ENCODE results near the gene NDST3.

NDST3 gene

DNA sequence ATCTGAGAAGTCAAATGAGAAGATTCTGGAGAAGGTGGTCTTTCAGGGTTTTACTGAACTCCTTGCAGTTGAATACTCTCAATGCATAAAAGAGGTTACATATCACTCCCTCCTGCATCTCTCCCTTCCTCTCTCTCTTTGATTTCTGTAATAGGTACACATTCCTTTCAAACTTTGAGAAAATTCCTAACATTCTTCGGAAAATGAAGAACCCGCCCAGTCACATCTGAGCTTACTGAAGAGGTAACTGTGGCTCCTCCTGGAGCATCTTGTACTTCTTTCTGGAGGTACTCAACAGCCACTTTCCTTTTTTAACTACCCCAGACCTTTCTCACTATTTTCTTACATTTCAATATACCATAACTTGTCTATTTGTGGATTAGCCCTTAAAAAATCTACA is 24.7 kb downstream of the NDST3 start:
- DNase-seq (ENCODE audit: low read depth in 2 of 2) = no peak
- TF ChIP-seq, protein P1, sequence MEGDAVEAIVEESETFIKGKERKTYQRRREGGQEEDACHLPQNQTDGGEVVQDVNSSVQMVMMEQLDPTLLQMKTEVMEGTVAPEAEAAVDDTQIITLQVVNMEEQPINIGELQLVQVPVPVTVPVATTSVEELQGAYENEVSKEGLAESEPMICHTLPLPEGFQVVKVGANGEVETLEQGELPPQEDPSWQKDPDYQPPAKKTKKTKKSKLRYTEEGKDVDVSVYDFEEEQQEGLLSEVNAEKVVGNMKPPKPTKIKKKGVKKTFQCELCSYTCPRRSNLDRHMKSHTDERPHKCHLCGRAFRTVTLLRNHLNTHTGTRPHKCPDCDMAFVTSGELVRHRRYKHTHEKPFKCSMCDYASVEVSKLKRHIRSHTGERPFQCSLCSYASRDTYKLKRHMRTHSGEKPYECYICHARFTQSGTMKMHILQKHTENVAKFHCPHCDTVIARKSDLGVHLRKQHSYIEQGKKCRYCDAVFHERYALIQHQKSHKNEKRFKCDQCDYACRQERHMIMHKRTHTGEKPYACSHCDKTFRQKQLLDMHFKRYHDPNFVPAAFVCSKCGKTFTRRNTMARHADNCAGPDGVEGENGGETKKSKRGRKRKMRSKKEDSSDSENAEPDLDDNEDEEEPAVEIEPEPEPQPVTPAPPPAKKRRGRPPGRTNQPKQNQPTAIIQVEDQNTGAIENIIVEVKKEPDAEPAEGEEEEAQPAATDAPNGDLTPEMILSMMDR (IDR thresholded peaks at IDR 0.05; ENCODE audit: low read depth, low read length) = no peak

DNA sequence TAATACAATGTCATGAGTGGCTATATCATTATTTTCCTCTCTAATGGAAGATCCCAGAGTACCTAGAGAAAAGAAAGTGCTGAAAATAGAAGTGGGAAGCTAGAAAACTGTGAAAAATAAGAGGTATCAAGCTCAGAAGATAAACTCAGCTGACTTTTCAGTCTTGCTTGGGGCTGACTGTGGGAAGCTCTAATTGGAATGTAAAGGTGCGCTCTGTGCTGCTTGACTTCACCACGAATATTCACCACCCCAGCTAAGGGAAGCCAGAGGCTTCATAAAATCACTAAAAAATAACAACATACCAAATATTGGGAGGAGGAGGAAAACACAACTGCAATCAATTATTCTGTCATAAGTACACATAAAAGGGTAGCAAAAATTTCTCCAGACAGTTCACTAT is 25.1 kb downstream of the NDST3 start:
- H3K4me3 ChIP-seq (replicated peaks in 1 of 2; ENCODE audit: low read depth in 2 of 2, low read length in 2 of 2) = no peak overlapping the region
- TF ChIP-seq, protein P1 (IDR thresholded peaks at IDR 0.05; ENCODE audit: low read depth, low read length) = no peak
- no peak for DNase-seq (ENCODE audit: low read depth in 2 of 2)

More for the DNA sequence above, 24.7 kb downstream of the NDST3 start:
- H3K4me3 ChIP-seq (replicated peaks in 1 of 2; ENCODE audit: low read depth in 2 of 2, low read length in 2 of 2) = no peak overlapping the region

DNA sequence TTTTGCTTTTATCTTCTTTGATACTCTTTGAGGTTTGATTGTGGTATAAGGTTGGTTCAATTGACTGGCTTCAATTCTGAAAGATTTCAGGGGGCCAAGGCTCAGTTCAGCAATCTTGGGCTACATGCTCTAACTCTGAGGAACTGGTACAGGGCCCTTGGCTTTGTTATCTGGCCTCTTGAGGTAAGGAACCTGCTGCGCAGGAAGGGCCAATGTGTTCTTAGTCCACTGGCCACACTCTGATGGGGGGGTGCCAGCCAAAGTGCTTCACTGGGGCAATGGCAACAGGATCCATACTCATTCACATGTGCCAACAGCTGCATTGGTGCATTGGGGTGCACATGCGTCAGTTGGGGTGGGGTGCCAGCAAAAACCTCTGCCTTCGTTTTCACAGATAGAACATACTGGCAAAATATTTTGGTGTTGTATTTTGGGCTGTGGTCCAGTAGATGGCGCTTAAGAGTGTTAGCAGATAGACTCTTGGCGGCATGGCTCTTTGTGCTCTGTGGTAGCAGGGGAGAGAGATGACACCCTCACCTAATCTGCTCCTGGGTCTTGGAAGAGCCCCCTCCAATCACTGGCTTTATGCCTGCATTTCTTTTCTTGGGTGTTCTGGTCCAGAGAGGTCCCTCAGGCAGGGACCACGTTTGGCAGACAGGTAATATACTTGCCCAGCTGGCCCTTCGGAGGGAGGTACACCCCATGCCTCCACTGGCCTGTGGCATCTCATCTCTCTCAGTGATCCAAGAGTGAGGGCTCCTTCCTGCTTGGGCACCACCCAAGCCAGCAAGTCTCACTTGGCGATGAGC is 42.9 kb downstream of the NDST3 start:
- H3K4me3 ChIP-seq (replicated peaks in 1 of 2; ENCODE audit: low read depth in 2 of 2, low read length in 2 of 2) = no peak overlapping the region
- peak; percentile 9 to 44 for DNase-seq (ENCODE audit: low read depth in 2 of 2)
- TF ChIP-seq, protein P1 (IDR thresholded peaks at IDR 0.05; ENCODE audit: low read depth, low read length) = peak; percentile 22

- TF ChIP-seq, protein P1 (IDR thresholded peaks at IDR 0.05; ENCODE audit: low read depth, low read length) = no peak
- H3K4me3 ChIP-seq (replicated peaks in 1 of 2; ENCODE audit: low read depth in 2 of 2, low read length in 2 of 2) = no peak overlapping the region
- DNase-seq (ENCODE audit: low read depth in 2 of 2) = no peak
Measured at GRCh38 chr4:118077767-118078105, 43.5 kb downstream of the NDST3 start.

DNA sequence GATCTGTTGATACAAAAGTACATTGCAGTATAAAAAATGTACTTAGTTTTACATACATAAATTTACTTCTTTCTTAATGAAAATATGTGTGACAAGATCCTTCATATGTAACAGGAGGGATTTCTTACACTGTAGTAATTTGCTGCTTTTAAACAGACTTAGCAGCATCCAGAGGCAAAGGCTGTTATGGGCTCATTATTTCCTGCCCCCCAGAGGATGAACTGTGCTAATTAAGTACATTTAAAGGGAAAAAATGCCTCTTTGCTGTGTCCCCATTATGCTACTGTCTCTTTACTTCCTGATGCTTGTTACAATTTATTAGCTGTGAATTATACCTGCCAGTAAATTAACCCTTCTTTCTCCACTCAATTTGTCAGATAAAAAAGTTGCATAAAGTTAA is 47.1 kb downstream of the NDST3 start:
- TF ChIP-seq, protein P1 (IDR thresholded peaks at IDR 0.05; ENCODE audit: low read depth, low read length) = no peak

GRCh38 chr4:118082182-118082581 is 47.9 kb downstream of the NDST3 start:
- TF ChIP-seq, protein P1 (IDR thresholded peaks at IDR 0.05; ENCODE audit: low read depth, low read length) = no peak
- H3K4me3 ChIP-seq (replicated peaks in 1 of 2; ENCODE audit: low read depth in 2 of 2, low read length in 2 of 2) = no peak overlapping the region
- DNase-seq (ENCODE audit: low read depth in 2 of 2) = no peak

More for the DNA sequence above, 47.1 kb downstream of the NDST3 start:
- DNase-seq (ENCODE audit: low read depth in 2 of 2) = no peak
- no peak overlapping the region for H3K4me3 ChIP-seq (replicated peaks in 1 of 2; ENCODE audit: low read depth in 2 of 2, low read length in 2 of 2)

DNA sequence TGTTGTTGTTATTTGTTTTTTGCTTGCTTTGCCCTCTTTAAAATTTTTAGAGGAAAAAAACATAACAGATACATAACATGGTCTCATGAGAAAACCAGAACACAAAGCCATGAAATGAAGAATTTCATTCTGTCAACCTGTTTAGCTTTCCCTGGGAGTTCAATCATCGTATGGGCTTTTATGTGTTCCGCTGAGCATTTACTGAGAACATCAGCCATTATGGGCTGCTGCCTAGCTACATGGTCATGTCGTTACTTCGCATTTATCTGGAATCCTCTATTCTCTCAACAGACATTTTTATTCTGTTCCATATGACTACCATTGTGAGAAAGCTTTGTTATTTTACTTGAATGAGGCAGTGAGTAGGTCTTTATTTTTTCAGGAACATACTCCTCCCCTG is 51.4 kb downstream of the NDST3 start:
- DNase-seq (ENCODE audit: low read depth in 2 of 2) = no peak
- H3K4me3 ChIP-seq (replicated peaks in 1 of 2; ENCODE audit: low read depth in 2 of 2, low read length in 2 of 2) = no peak overlapping the region
- TF ChIP-seq, protein P1 (IDR thresholded peaks at IDR 0.05; ENCODE audit: low read depth, low read length) = no peak

All from cardiac fibroblast (primary cell).